ENCODE data around the gene AP2B1.
"Not testable (repeated sequence)": the region's sequence is repeated elsewhere in the genome, so short reads cannot be mapped to it uniquely, and the experiment has no call there.

AP2B1 gene

DNA sequence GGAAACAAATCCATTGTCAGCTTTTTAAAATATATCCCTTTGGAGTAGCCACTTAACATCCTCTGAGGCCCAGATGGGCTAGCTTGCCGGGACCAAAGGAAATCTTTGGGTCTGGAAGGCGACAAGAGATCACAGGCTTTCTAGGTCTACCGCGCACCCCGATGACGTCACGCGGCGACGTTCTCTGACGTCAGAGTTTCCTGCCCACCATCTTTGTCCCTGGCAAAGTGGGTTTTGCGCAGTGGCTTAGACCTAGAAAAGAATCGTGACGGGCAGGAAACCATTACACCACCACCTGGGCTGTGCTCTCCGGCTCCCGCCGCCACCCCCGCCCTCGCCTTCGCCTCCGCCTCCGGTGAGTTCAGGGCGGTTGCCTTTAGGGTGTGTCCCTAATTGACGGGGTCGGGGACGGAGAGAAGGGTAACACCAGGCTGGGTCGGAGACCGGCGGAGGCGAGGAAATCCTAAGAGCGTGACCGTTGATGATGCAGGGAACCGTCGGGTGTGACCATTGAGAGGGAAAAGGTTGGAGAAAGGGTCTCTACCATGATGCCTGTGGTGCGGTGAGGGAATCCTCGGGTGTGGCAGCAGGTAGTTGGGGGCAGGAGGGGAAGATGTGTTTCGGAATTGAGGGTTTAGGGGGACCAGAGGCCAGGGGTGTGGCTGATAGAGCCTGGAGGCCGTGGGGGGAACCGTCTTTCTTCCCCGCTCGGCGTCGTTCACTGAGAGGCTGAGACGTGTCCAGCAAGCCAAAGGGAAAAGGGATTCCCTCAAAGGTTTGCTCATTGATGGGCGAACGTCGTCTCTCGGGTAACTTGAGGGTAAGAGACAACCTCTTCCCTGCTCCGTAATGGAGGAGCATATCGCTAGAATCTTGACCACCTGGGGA is at the start of gene AP2B1:
TSS of gene AP2B1 (plus strand) at position 249 of the 888 bp plus-strand sequence. CDS start 6,709 bp downstream, outside the sequence.
- peak; percentile 97 to 98 for ATAC-seq

DNA sequence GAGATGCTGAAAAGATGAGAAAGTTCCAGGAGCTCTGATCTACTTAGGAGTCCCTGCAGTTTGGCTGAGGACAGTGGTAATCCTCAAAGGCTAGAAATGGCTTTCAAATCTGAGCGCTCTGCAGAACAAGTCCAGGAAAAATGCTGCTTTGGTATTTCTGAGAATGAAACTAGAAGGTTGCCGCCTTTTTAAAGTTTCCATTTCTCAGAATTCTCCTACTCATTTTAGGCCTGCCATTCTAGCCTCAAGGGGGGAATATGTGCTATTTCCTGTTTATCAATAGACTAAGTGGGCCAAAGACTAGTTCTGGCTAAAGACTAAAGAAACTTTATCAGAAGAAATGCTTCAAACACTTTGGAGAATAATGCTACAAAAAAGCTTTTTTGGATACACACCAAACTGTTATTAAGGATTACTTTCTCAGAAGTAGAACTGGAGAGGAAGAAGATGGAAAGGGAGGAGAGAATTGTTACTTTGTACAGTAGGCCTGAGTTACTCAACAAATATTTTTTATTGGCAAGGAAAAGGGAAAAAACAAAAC is 49.5 kb upstream of the AP2B1 start, which contains the start of gene SLFN12L:
TSS of gene SLFN12L (minus strand) at position 78 of the 541 bp plus-strand sequence. CDS start 15,314 bp downstream, outside the sequence.
- ATAC-seq = peak; percentile 58 to 62

DNA sequence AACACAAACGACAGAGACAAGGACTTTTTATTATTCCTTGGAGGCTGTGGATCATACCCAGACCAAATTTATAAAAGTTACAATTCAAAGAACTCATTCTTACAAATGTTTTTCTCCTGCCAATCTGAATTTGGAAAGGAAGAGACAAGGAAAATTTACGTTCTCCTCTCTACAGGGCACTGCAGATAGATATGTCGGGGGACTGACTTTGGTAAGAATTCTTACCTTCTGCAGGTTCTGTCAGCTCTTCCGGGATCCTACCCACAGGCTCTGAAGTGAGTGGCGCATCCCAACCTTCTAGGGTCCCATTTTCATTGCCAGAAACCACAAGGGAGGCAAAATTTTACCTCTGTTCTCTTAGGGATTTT is 47.5 kb upstream of the AP2B1 start:
- no peak for ATAC-seq

DNA sequence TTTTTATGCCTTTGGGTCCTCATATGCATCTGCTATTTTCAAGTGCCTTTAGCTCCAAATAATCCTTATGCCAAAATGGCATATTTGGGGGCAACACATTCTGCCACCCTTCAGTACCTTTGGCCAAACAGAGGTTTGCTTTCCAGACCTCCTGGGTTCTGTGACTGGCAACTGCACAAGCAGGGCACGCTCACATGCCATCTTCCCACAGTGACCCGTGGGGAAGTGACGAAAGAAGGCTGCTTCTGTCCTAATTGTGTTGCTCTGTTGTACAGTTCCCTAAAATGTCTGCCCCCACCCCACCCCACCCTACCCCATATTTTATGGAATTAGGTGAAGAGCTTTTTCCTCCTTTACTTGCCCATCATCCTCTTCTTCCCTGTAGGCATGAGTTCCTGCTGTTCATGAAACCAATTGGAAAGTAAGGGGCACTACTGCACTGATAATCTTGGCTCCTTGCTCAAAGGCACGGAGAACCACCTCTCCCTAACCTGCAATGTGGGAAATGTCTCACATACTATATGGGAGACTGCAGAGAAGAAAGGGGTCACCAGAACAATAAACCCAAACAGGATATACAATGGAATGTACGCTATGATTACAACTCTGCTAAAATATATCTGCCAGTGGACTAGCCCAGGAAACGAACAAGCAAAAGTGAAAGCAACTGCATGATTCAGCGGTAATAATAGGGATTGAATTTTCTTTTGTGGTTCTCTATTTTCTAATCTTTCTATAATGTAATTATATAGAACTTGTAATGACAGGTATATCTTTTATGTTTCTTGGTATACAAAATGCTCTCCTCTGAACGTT is 46.3 kb upstream of the AP2B1 start:
- peak; percentile 8 to 28 for ATAC-seq

DNA sequence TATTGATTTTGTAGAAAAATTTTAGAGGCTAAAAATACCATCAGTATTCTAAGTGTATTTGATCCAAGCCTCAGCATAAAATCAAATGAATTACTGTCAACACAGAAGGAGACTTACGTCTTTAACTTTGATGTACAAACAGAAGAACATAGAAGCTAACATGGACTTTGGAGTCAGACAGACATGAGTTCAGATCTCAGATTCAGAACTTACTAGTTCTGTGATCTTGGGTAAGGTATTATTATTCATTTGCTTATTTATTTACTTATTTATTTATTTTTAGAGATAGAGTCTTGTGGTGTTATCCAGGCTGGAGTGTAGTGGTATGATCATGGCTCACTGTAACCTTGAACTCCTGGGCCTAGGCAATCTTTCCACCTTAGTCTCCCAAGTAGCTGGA is 45.7 kb upstream of the AP2B1 start:
- no peak for ATAC-seq

DNA sequence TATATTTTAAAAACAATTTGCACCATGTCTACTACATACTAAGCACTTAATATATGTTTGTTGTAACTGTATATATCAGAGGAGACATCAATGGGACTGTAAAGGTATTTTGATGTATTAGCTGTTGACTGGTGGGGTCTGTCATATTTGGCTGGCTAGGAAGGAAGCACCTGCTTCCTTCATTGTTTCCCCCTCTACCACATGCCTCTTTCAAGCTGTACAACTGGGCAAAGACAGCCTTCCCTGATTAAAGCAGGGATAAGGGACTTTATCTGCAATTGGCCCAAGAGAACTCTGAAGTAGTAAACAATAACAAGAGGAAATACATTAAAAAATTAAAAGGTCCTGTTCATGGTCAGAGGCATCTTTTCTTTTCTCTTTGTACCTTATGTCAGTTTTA is 44.1 kb upstream of the AP2B1 start:
- ATAC-seq = no peak

DNA sequence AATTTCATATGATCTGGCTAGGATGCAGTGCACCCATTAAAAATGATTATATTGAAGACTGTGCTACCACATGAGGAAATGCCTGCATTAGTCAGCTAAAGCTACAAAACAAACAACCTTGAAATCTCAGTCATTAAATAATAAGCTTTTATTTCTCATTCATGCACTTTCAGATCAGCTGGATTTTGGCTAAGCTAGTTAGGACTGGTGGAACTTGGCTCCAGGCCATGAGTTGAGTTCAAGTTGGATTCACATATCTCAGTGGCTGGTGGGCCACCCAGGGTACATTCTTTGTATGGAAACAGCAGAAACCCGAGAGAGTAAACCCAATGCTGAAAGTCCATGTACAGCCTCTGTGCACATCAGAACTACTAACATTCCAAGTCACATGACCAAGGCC is 43.3 kb upstream of the AP2B1 start:
- ATAC-seq = no peak

DNA sequence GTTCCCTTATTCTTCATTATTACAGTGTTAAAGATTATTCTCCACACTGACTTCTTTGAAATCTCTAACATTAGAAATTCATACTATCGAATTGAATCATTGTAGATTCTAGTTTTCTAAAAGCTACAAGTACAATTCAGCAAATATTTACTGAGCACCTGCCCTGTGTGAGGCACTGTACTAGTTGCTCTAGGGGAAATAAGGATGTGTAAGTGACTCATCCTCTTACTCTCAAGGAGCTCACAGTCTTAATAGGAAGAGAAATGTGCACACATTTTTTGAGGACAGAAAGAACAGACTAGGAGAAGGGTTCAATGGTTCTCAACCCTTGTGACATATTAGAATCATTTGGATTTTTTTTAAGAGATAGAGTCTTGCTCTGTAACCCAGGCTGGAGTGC is 42.0 kb upstream of the AP2B1 start:
- no peak for ATAC-seq

DNA sequence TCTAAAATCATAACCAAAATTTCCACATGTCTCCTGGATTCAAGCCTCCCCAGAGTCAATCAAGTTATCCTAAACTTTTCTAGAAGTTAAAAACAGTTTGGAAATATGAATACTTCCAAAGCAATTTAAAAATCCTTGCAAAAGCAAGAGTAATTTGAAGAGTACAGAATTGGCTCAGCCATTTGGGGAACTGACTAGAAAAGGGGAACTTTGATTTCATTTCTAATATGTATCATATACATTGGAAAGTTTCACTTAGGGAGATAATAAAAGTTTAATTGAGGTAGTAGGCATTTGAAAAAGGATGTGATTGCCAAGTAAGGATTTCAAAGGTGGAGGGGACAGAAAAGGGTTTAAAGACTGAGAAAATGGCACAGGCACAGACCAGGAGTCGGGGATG is 40.6 kb upstream of the AP2B1 start:
- ATAC-seq = no peak

DNA sequence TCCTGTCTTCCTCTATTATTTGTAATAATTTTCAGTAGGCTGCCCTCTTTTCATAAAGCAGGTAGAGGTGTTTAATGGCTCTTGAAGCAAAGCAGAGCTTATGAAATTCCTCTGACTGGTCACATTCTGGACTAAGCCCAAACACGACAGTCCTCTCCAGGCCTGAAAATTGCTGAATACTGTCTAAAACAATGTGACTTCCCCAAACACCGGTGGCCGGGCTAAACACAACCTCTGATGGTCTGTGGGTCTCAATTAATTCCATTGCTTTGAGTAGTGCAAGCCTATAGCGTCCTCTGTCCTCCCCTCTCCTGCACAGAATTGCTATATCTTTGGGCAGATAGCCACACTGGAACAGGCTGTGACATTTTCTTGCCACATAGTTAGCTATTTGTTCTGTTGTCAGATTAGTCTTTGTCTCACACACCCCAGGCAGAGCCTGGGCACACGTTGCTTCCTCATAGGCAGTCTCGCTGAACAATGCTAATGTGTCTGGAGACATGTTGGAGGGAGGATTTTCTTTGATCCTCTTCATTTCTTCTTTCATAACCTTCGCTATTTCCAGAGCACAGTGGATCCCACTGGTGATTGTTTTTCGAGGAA is 38.8 kb upstream of the AP2B1 start:
- no peak for ATAC-seq

DNA sequence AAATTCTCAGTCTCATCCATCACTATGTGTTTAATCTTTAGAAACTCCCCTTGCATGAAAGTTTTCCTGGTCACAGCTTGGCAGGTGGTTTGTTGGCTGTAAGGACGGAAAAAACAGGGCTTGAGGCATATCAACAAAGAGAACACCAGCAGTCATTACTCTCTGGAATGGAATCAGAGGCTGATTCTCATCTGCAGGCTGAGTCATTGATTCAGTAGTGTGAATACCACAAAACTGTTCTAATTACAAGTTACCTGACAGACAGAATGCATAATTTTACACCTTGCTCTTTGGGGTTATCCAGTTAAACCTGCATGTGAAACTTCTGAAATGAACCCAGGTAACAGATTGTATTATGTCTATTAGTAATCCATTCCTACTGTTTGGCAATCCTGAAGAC is 38.1 kb upstream of the AP2B1 start:
- ATAC-seq = peak; percentile 17 to 70

DNA sequence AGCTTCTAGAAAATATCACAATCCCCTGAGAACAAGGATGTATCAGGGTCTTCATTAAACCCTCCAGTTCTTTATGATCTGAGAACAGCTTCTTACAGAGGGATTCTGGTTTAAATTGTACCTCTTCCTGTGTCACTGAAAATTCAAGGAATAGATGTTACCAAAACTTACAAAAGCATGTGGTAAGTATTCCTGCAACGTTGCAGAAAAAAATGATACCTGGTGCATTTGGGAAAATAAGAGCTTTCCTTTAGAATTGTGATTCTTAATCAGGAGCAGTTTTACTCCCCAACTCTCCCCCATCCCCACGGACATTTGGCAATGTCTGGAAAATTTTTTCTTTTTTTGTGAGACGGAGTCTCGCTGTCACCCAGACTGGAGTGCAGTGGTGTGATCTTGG is 33.8 kb upstream of the AP2B1 start:
- ATAC-seq = no peak

DNA sequence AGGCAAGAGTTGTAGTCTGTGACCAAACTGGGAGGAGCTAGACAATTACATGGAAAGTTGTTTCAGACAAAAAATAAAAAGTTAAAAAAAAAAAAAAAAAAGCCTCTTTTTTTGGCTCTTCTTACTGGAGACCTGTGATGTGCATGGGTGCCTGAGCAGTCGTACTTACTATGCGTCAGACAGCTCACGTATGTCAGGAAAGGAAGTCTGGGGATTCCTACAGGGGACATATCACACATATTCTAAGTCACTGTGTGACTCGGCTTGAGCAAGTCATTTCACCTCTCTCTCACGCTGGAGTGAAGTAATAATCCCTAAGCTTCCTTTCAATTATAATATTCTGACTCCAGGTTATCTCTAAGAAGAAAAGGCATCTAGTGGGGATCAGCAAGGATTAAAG is 32.5 kb upstream of the AP2B1 start:
- ATAC-seq = peak; percentile 74 to 84

DNA sequence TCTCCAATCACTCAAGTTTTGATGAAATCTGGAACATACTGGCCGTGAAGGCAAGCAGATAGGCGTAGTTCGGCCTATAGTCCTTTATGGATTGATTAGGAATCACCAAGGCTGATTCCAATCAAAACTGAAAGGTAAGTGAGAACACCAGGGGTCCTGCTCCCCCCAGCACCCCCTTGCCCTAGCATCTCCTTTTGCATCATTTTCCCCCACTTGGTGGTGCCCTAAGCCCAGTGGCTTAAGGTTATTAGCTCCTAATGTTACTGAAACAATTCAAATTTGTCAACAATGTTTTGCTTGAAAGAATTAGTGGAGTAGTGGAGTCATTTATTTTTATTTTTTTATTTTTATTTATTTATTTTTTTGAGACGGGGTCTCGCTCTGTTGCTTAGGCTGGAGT is 31.4 kb upstream of the AP2B1 start:
- no peak for ATAC-seq

DNA sequence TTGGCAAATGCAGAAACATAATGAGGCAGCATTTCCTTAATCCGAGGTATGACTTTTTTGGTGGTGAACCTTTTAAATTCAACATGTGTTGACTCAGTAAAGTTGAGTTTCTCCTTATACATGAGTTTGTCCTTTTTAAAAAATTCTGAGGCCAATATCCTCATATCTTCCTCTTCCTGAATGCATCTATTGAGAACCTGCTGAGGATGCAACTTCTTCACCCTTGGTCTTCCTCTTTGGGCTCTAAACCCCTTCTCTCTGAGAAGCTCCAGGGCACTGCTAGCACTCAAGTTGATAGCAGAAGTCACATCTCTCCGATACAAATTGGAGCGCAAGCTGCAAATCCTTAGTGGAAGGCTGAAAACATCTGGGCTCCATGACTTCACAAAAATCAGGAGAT is 29.8 kb upstream of the AP2B1 start:
- no peak for ATAC-seq

DNA sequence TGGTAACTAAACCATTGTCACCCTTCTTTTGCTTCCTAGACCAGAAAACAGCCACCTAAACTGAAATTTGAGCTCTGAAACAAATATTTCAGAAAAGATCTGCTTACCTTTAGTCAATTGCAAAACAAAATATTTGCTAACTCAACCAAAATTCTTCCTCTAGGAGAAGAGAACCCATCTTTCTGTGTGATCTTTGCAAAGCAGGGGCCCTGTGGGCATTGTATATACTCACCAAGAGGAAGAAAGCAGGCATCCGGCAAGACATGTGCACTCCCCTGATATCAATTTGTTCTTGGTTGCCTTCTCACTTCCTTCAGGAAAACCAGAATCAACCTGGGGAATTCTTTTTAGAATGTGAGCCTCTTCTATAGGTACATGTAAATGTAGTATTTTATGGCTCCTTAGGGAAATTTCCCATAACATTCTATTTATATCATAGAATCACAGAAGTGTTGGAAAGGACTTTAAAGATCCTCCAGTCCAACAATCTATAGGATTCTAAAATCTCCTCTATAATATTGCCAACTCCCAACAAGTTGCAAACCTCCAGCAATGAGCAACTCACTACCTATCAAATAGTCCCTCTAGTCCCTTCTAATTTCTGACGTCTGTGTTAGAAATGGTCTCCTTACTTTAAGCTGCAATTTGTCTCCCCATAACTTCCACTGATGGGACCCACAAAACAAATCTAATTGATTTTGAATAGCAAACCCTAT is 27.5 kb upstream of the AP2B1 start:
- no peak for ATAC-seq

DNA sequence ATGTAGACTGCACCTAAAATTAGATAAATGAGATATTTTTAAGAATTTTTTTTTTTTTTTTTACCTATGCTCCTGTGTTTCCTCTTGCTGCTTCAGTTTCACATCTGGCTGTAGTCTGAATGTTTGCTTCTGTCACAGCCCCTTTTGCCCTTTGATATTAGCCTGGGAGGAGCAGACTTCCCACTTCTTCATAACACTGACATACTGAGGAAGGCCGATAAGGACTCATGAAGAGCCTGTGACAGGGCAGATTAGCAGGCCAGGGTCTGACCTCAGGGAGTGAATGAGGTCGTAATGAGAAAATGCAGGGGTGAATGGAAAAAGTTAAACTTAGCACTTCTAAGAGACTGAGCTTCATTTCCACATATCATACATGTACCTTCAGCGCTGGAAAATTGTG is 26.4 kb upstream of the AP2B1 start, which contains the start of gene SLFN14:
TSS of gene SLFN14 (minus strand) at position 117 of the 400 bp plus-strand sequence. CDS start 2,757 bp downstream, outside the sequence.
- ATAC-seq = peak in 1 of 2 donors; percentile 17

DNA sequence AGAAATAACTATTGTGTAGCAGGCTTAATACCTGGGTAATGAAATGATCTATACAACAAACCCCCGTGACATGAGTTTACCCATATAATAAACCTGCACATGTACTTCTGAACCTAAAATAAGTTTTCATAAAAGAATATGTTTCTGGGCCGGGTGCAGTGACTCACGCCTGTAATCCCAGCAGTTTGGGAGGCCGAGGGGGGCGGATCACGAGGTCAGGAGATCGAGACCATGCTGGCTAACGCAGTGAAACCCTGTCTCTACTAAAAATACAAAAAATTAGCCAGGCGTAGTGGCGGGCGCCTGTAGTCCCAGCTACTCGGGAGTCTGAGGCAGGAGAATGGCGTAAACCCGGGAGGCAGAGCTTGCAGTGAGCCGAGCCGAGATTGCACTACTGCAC is 23.9 kb upstream of the AP2B1 start:
- not testable (repeated sequence) for ATAC-seq

DNA sequence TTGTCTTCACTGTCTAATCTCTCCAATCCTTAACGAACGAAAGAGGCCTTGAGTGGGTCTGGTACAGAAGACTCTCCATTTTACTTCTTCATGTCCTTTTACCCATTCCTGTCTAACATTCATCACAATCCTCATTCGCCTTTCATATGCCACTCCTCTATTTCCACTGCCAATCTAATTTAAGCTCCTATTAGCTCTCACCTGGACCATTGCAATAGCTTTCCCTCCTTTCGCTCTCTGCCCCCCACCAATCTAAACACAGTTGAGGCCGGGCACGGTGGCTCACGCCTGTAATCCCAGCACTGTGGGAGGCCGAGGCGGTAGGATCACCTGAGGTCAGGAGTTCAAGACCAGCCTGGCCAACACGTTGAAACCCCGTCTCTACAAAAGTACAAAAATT is 20.2 kb upstream of the AP2B1 start:
- no peak for ATAC-seq

DNA sequence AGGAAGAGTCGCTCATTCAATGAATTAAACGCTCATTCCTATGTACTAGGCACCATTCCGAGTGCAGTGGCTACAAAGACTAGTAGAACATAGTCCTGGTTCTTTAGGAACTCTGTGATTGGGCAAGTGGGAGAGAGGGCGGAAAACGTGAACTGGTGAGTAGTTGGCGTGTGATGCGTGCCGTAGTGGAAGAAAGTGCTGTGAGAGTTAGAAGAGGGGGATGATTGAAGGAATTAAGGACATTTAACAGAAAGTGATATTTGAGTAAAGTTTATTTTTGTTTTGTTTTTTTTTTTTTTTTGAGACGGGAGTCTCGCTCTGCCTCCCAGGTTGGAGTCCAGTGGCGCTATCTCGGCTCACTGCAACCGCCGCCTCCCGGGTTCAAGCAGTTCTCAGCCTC is 18.6 kb upstream of the AP2B1 start:
- peak; percentile 58 to 61 for ATAC-seq

DNA sequence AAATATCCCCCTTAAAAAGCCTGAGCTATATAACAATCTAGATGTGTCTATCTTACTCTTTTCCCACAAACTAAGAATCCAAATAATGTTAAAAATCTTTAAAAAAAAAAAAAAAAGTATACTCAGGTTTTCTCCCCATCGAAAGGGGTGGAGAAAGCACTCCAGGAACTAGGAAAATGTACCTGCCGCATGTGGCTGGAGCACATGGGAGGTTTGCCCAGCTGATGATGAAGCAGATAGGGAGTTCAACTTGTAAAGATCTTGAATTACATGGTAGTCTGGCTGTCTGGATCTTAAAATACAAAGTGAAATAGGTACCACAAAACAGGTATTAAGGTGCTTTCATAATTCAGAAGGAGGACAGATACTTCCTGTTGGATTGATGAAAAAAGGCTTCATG is 17.7 kb upstream of the AP2B1 start:
- ATAC-seq = no peak

DNA sequence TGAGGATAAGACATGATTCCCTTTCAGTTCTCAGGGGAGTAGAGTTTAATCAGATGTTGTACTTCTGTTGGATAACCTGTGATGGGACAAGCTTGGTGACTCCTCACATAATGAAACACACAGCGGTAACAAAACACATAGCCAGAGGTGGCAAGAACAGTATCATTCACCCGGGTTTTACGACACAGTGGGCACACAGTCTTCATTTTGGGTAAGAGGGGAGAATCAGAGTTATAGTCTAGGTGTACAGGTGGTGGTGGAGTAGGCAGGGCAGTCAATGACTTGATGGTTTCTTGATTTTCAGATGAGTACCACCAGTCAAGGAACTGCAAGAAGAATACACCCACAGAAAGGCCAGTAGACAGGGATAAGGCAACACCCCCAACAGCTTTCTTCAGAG is 11.4 kb upstream of the AP2B1 start:
- ATAC-seq = no peak

Data from activated CD4-positive, CD25-positive, alpha-beta regulatory T cell treated with anti-CD3 and anti-CD28 coated beads, Interleukin-2, amount 50 U/mL, for 24 hours (primary cell).